GM12878 (cell line): ENCODE measurements around the gene ADGRD2. TPM values are rescaled to one million over a fixed set of nuclear protein-coding genes. Genes with fewer than 3 reads are reported as not detected.

Experiments
- ATAC-seq: fragments of 200-7000 bp; cut with Tn5 transposase; 3 replicates; pipeline ENCODE4 v1.9.1; 2020; ENCODE audit warnings: mild to moderate bottlenecking, moderate library complexity
- BruUV-seq: library from RNA; stranded (reverse); fragments of 400-500 nt; replicated peaks from 2 replicates; lab custom pipeline; 2021; lab: Mats Ljungman, UMichigan
- CTCF ChIA-PET: fragments of 300-600 bp; sonication (Branson Sonifier 250); formaldehyde crosslinking; extraction: SDS; loops from one replicate; lab custom pipeline; 2021; ENCODE audit warnings: inconsistent platforms; lab: Yijun Ruan, JAX
- POLR2A ChIA-PET: fragments of 350-600 bp; formaldehyde crosslinking; extraction: SDS; loops from one replicate; lab custom pipeline; 2021; ENCODE audit warnings: inconsistent platforms; lab: Charles Lee
- RAD21 ChIA-PET: fragments of 300-600 bp; sonication (Branson Sonifier 250); formaldehyde crosslinking; loops from one replicate; lab custom pipeline; 2023; ENCODE audit warnings: antibody characterized with exemption; ENCODE audit not compliant: unreplicated experiment; lab: Charles Lee
- SMC1A ChIA-PET: fragments of 300-600 bp; sonication (Branson Sonifier 250); formaldehyde crosslinking; loops from one replicate; lab custom pipeline; 2023; ENCODE audit not compliant: unreplicated experiment, uncharacterized antibody; lab: Charles Lee
- DNase-seq: peaks from one replicate; pipeline ENCODE4 v3.0.0-alpha.2; 2011; ENCODE audit warnings: low read depth, low spot score
- FAIRE-seq: peaks from 3 replicates; lab custom pipeline; 2011; peaks lifted over from hg19 to GRCh38; lab: Jason Lieb, UNC
- H2AFZ ChIP-seq: 2 replicates; pipeline ENCODE4 v1.6.0; 2011; ENCODE audit warnings: low read depth, low read length, control low read depth; ENCODE audit not compliant: control insufficient read depth
- H3K27ac ChIP-seq: 2 replicates; pipeline ENCODE4 v1.5.1; 2011; ENCODE audit warnings: control low read depth; ENCODE audit not compliant: control insufficient read depth, insufficient read depth
- H3K27me3 ChIP-seq, 2 experiments: replicated peaks in 1 of 2; 2 replicates each; pipeline versions ENCODE4 v1.6.0 to v1.6.1; 2011; ENCODE audit warnings: low read length in 1 of 2; ENCODE audit not compliant: control insufficient read depth in 2 of 2, insufficient read depth in 2 of 2
- H3K36me3 ChIP-seq, 2 experiments: 2 replicates each; pipeline ENCODE4 v1.5.1; 2011; ENCODE audit warnings: low read length in 1 of 2; ENCODE audit not compliant: control insufficient read depth in 2 of 2, insufficient read depth in 2 of 2
- H3K4me1 ChIP-seq: 2 replicates; pipeline ENCODE4 v1.6.1; 2011; ENCODE audit warnings: mild to moderate bottlenecking, low read length, moderate library complexity, mixed read lengths; ENCODE audit not compliant: control insufficient read depth, insufficient read depth
- H3K4me2 ChIP-seq: 2 replicates; pipeline ENCODE4 v1.6.0; 2011; ENCODE audit warnings: control low read depth; ENCODE audit not compliant: control insufficient read depth, insufficient read depth
- H3K4me3 ChIP-seq: fragments of 200-600 bp; sonication (generic); 2 replicates; pipeline ENCODE4 v1.5.1; 2016
- H3K79me2 ChIP-seq: 2 replicates; pipeline ENCODE4 v1.6.0; 2011; ENCODE audit warnings: low read length; ENCODE audit not compliant: control insufficient read depth, insufficient read depth
- H3K9ac ChIP-seq: 2 replicates; pipeline ENCODE4 v1.8.0; 2011; ENCODE audit warnings: low read length, control low read depth, mixed read lengths; ENCODE audit not compliant: control insufficient read depth, insufficient read depth
- H3K9me3 ChIP-seq: replicated peaks from 3 replicates; pipeline ENCODE4 v1.5.1; 2011; ENCODE audit warnings: mild to moderate bottlenecking, low read length; ENCODE audit not compliant: control insufficient read depth, insufficient read depth
- H4K20me1 ChIP-seq: 2 replicates; pipeline ENCODE4 v1.6.0; 2011; ENCODE audit not compliant: control insufficient read depth, insufficient read depth
- ESRRA ChIP-seq: IDR thresholded peaks from 2 replicates; pipeline ENCODE4 v1.6.1; 2012; ENCODE audit warnings: mild to moderate bottlenecking, low read length, improper control_type of control experiment
- MEF2B ChIP-seq: fragments of 450-650 bp; IDR thresholded peaks from 2 replicates; pipeline ENCODE4 v1.6.1; 2018; ENCODE audit warnings: mild to moderate bottlenecking, moderate library complexity; ENCODE audit not compliant: partially characterized antibody, poor library complexity, severe bottlenecking
- TARDBP ChIP-seq: IDR thresholded peaks from 2 replicates; pipeline ENCODE4 v1.6.1; 2016; ENCODE audit warnings: borderline replicate concordance
- WGBS: methylation state at CpG from one replicate; pipeline ENCODE4 v1.1.6; 2016; ENCODE audit warnings: low lambda C conversion rate; ENCODE audit not compliant: insufficient replicate concordance, insufficient coverage; ENCODE audit errors: missing lambda C conversion rate; 5-methylcytosine and 5-hydroxymethylcytosine counted together
- in situ Hi-C: fragments of 300-500 bp; cut with MboI; formaldehyde crosslinking; loops from 9 replicates; pipeline ENCODE4 v1.14.3; 2018; ENCODE audit warnings: mixed read lengths
- intact Hi-C: fragments of 100-400 bp; cut with micrococcal nuclease; formaldehyde crosslinking; loops from one replicate; pipeline ENCODE4 v1.14.2; 2022; ENCODE audit not compliant: unreplicated experiment
- polyA plus RNA-seq, 11 experiments: library from polyadenylated mRNA; depleted of rRNA in 4 of 11; unstranded in 6 of 11; stranded (reverse) in 5 of 11; fragments of >200 nt; fragmentation: Nextera tagmentation in 4 of 11; fragmentation: Illumina TruSeq in 1 of 11; extraction: Ambion mirVana in 4 of 11; extraction: Trizol in 1 of 11; gene quantifications; 1 replicate in 1 of 11; 2 replicates in 10 of 11; pipeline versions ENCODE4 v1.2.1 to v1.2.3, GENCODE V29; 2011 to 2016; ENCODE audit warnings: inconsistent platforms in 2 of 11, missing spikeins in 2 of 11, low read depth in 1 of 11
- total RNA-seq, 4 experiments: library from RNA; depleted of rRNA in 3 of 4; stranded (reverse); fragments of >200 nt in 3 of 4; fragmentation: Illumina TruSeq in 1 of 4; extraction: Trizol in 1 of 4; gene quantifications; 2 replicates each; pipeline versions ENCODE4 v1.2.1 to v1.2.3, GENCODE V29; 2013 to 2021
- TF ChIP-seq, protein P1 (sequence below): fragments of 450-650 bp; IDR thresholded peaks from 2 replicates; pipeline ENCODE4 v1.6.1; 2017; ENCODE audit warnings: low read depth, mild to moderate bottlenecking, moderate library complexity

Gene ADGRD2
- total and polyA plus RNA-seq, 10 of the 15 experiments (the other 5 are each of a cell fraction or from before 2014, with no cell fraction given), result not detected

- in situ Hi-C loops, result loop anchor here (5.0 kb wide), 1 partner anchor 117 kb away; no protein-coding TSS in a partner anchor
- ChIA-PET SMC1A (interaction anchor here (0.6 to 5.3 kb wide), 4 partner anchors 54 to 293 kb away, joined by 3 to 44 read pairs (median 5); no protein-coding TSS in a partner anchor), CTCF (interaction anchor here (0.7 to 5.8 kb wide), 17 partner anchors 8 to 433 kb away, joined by 3 to 69 read pairs (median 4); partner anchors contain the start of gene WDR38), RAD21 (interaction anchor here (0.9 to 5.0 kb wide), 6 partner anchors 10 to 344 kb away, joined by 3 to 36 read pairs (median 5); no protein-coding TSS in a partner anchor), POLR2A (interaction anchor here (0.5 kb wide), 1 partner anchor 22 kb away, joined by 3 read pairs; no protein-coding TSS in a partner anchor)
- FAIRE-seq (no peak), ATAC-seq (0 out of 3 replicates have a peak, but pooled peaks have one; percentile 5), DNase-seq (no peak)
- H3K4me1 ChIP-seq, result peaks cover 9% of the 10 kb centered on the region
- no peak overlapping the region for H3K27ac ChIP-seq
- H3K9ac ChIP-seq, result no peak overlapping the region
- H3K4me2 ChIP-seq, result no peak overlapping the region
- H3K79me2 ChIP-seq, result peaks cover 3% of the 10 kb centered on the region
- intact Hi-C loops, result loop anchor here (1.0 to 5.0 kb wide), 6 partner anchors 27 to 347 kb away; no protein-coding TSS in a partner anchor
- no TSS peak for BruUV-seq
- H2AFZ ChIP-seq, result peak overlapping the region; percentile 74
- no peaks in the 10 kb centered on the region for H3K27me3 ChIP-seq
- no peak overlapping the region for H3K4me3 ChIP-seq
- TF ChIP-seq ESRRA (peak; percentile 64; the same call in 1 of the 2 replicates), MEF2B (peak; percentile 38), TARDBP (no peak)
- TF ChIP-seq, protein P1, sequence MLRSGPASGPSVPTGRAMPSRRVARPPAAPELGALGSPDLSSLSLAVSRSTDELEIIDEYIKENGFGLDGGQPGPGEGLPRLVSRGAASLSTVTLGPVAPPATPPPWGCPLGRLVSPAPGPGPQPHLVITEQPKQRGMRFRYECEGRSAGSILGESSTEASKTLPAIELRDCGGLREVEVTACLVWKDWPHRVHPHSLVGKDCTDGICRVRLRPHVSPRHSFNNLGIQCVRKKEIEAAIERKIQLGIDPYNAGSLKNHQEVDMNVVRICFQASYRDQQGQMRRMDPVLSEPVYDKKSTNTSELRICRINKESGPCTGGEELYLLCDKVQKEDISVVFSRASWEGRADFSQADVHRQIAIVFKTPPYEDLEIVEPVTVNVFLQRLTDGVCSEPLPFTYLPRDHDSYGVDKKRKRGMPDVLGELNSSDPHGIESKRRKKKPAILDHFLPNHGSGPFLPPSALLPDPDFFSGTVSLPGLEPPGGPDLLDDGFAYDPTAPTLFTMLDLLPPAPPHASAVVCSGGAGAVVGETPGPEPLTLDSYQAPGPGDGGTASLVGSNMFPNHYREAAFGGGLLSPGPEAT, result no peak
- no peaks in the 10 kb centered on the region for H3K36me3 ChIP-seq
- no peaks in the 10 kb centered on the region for H4K20me1 ChIP-seq
- 57% methylated on average over 6 of the region's 6 CpGs for WGBS
- peaks cover 3% of the 10 kb centered on the region; the same call in 1 of the 3 replicates for H3K9me3 ChIP-seq
These were observed 30.3 kb upstream of the ADGRD2 start for GRCh38 chr9:124419832-124420489.
